Measurements from ENCODE around the gene CTCF.

The CTCF gene

GRCh38 chr16:67663151-67663876 is 101.0 kb downstream of the CTCF start:
- Histone ChIP-seq H3K27me3 (replicated peaks; ENCODE audit: control insufficient read depth, insufficient read depth, low read length) (no peaks in the 10 kb centered on the region), H3K36me3 (ENCODE audit: control insufficient read depth, insufficient read depth, low read length) (peaks cover 1% of the 10 kb centered on the region; the same call in 1 of the 2 replicates), H3K4me3 (replicated peaks; ENCODE audit: low read depth, low read length) (no peak overlapping the region)
- DNase-seq (ENCODE audit: extremely low read depth, insufficient read length), result no peak
- peak; percentile 18 for TF ChIP-seq CTCF (IDR thresholded peaks at IDR 0.05; ENCODE audit: insufficient read depth, low read length, poor library complexity, severe bottlenecking)

GRCh38 chr16:67663877-67664222 is 101.5 kb downstream of the CTCF start:
- H3K36me3 ChIP-seq (ENCODE audit: control insufficient read depth, insufficient read depth, low read length), result no peaks in the 10 kb centered on the region; the same call in 1 of the 2 replicates
- DNase-seq (ENCODE audit: extremely low read depth, insufficient read length), result no peak
- no peak for TF ChIP-seq CTCF (IDR thresholded peaks at IDR 0.05; ENCODE audit: insufficient read depth, low read length, poor library complexity, severe bottlenecking)
- no peaks in the 10 kb centered on the region for H3K27me3 ChIP-seq (replicated peaks; ENCODE audit: control insufficient read depth, insufficient read depth, low read length)
- no peak overlapping the region for H3K4me3 ChIP-seq (replicated peaks; ENCODE audit: low read depth, low read length)

DNA sequence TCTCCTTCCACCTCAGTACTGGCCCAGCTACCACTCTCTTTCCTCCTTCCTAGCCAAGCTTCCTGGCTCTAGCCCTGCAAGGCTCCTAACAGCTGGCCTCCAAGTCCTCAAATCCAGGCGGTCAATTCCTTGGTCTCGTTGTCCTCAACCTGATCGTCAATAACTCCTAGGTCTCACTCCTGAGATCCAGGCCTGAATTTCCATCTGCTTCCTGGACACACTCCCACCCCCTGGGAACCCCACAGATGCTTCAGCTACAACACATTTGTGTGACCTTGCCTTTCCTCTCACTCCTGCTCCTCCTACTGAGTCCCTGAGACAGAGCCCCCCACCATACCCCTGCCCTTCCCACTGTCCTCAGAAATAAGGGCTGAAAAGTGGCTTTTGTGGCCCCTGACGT is 101.9 kb downstream of the CTCF start:
- H3K36me3 ChIP-seq (ENCODE audit: control insufficient read depth, insufficient read depth, low read length), result no peaks in the 10 kb centered on the region
- no peak overlapping the region for H3K4me3 ChIP-seq (replicated peaks; ENCODE audit: low read depth, low read length)
- no peak for DNase-seq (ENCODE audit: extremely low read depth, insufficient read length)
- no peaks in the 10 kb centered on the region for H3K27me3 ChIP-seq (replicated peaks; ENCODE audit: control insufficient read depth, insufficient read depth, low read length)
- TF ChIP-seq CTCF (IDR thresholded peaks at IDR 0.05; ENCODE audit: insufficient read depth, low read length, poor library complexity, severe bottlenecking), result no peak

DNA sequence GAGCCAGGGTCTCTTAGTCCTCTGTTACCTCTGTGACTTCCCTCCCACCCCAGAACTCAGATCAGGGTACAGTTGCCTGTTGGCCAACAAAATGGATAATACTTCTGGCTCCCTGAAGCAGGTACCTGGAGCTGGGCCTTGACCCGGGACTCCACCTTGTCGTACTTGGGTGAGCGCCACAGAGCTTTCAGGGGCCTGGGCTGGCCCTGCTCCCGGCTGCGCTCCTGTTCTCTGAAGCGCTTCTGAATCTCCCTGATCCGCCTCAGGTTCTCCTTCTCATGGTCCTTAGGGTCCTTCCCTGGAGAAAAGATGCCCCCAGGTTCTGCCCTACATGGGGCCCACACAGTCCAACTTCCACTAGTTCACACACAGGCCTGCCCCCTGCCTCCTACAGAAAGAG is 102.5 kb downstream of the CTCF start:
- DNase-seq (ENCODE audit: extremely low read depth, insufficient read length), result no peak
- TF ChIP-seq CTCF (IDR thresholded peaks at IDR 0.05; ENCODE audit: insufficient read depth, low read length, poor library complexity, severe bottlenecking), result no peak
- H3K27me3 ChIP-seq (replicated peaks; ENCODE audit: control insufficient read depth, insufficient read depth, low read length), result no peaks in the 10 kb centered on the region
- no peaks in the 10 kb centered on the region for H3K36me3 ChIP-seq (ENCODE audit: control insufficient read depth, insufficient read depth, low read length)
- H3K4me3 ChIP-seq (replicated peaks; ENCODE audit: low read depth, low read length), result no peak overlapping the region

GRCh38 chr16:67665598-67665997 is 103.3 kb downstream of the CTCF start:
- peak overlapping the region; percentile 84 for H3K4me3 ChIP-seq (replicated peaks; ENCODE audit: low read depth, low read length)
- no peak for DNase-seq (ENCODE audit: extremely low read depth, insufficient read length)
- H3K27me3 ChIP-seq (replicated peaks; ENCODE audit: control insufficient read depth, insufficient read depth, low read length), result no peaks in the 10 kb centered on the region
- no peak for TF ChIP-seq CTCF (IDR thresholded peaks at IDR 0.05; ENCODE audit: insufficient read depth, low read length, poor library complexity, severe bottlenecking)
- H3K36me3 ChIP-seq (ENCODE audit: control insufficient read depth, insufficient read depth, low read length), result no peaks in the 10 kb centered on the region
